Activated B cell treated with CpG ODN at 0.5 μM for 24 hours (primary cell): ENCODE measurements around the gene CAMK2N2. TPM values are rescaled to one million over a fixed set of nuclear protein-coding genes. Genes with fewer than 3 reads are reported as not detected.
A peak's percentile ranks its signal among the peaks of the same experiment; 100 is the strongest.

Source experiments
- ATAC-seq: fragments of 200-7000 bp; cut with Tn5 transposase; one replicate; pipeline ENCODE4 v1.10.0; 2021; ENCODE audit warnings: low read depth, mild to moderate bottlenecking, moderate library complexity
- CTCF ChIA-PET: fragments of 350-600 bp; sonication (Branson Sonifier 250); formaldehyde crosslinking; loops from one replicate; lab custom pipeline; 2021; ENCODE audit warnings: antibody characterized with exemption; lab: Charles Lee
- POLR2A ChIA-PET: fragments of 350-600 bp; sonication (Branson Sonifier 250); formaldehyde crosslinking; loops from one replicate; lab custom pipeline; 2021; ENCODE audit warnings: antibody characterized with exemption; lab: Charles Lee
- DNase-seq: peaks from one replicate; pipeline ENCODE4 v3.0.0; 2022
- H3K27ac Mint-ChIP-seq: one replicate; pipeline ENCODE4 v1.8.0; 2020; ENCODE audit warnings: mixed read lengths
- H3K27me3 Mint-ChIP-seq: one replicate; pipeline ENCODE4 v1.8.0; 2021; ENCODE audit warnings: mixed read lengths
- H3K36me3 Mint-ChIP-seq: one replicate; pipeline ENCODE4 v1.8.0; 2021; ENCODE audit warnings: low read depth, mixed read lengths
- H3K4me1 Mint-ChIP-seq: one replicate; pipeline ENCODE4 v1.8.0; 2021; ENCODE audit warnings: mixed read lengths
- H3K4me3 Mint-ChIP-seq: one replicate; pipeline ENCODE4 v1.8.0; 2020; ENCODE audit warnings: mild to moderate bottlenecking, mixed read lengths
- H3K9me3 Mint-ChIP-seq: one replicate; pipeline ENCODE4 v1.8.0; 2020; ENCODE audit warnings: mixed read lengths
- intact Hi-C: fragments of 100-400 bp; cut with micrococcal nuclease; formaldehyde crosslinking; loops from one replicate; pipeline ENCODE4 v1.15.1; 2024
- total RNA-seq: library from RNA; stranded (reverse); gene quantifications from 2 replicates; pipeline ENCODE4 v1.2.3, GENCODE V29; 2022
- TF ChIP-seq, protein P1 (sequence below): fragments of 200-600 bp; IDR thresholded peaks from one replicate; pipeline ENCODE4 v1.8.0; 2022; ENCODE audit warnings: antibody characterized with exemption, mild to moderate bottlenecking

The CAMK2N2 gene
- total RNA-seq, 1 donor from 2014 or later = not detected

DNA sequence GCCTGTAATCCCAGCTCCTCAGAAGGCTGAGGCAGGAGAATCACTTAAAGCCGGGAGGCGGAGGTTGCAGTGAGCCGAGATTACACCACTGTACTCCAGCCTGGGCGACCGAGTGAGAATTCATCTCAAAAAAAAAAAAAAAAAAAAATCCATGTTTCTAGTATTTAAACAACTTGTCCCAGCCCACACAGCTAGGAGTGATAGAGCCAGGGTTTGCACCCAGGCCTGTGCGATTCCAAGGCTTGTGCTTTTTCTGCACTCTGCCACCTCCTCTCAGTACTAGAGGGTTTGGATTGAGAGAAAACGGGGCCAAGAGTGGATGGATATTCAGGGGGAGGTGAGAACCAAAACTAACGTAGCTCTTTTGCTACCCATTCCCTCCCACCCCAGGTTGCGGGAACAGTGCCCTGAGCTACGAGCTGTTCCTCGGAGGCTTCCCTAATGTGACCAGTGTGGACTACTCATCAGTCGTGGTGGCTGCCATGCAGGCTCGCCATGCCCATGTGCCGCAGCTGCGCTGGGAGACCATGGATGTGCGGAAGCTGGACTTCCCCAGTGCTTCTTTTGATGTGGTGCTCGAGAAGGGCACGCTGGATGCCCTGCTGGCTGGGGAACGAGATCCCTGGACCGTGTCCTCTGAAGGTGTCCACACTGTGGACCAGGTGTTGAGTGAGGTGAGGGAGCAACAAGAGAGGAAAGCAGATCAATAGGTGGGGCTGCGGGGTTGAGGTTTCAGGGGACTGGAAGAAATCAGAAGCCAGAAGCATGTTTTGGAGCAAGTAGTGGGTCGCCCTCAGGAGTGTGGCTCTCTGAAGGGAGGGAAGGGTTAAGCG lies 4.1 kb downstream of the CAMK2N2 start:
- no peak for DNase-seq
- ChIA-PET POLR2A (no interaction called here), CTCF (no interaction called here)
- TF ChIP-seq, protein P1, sequence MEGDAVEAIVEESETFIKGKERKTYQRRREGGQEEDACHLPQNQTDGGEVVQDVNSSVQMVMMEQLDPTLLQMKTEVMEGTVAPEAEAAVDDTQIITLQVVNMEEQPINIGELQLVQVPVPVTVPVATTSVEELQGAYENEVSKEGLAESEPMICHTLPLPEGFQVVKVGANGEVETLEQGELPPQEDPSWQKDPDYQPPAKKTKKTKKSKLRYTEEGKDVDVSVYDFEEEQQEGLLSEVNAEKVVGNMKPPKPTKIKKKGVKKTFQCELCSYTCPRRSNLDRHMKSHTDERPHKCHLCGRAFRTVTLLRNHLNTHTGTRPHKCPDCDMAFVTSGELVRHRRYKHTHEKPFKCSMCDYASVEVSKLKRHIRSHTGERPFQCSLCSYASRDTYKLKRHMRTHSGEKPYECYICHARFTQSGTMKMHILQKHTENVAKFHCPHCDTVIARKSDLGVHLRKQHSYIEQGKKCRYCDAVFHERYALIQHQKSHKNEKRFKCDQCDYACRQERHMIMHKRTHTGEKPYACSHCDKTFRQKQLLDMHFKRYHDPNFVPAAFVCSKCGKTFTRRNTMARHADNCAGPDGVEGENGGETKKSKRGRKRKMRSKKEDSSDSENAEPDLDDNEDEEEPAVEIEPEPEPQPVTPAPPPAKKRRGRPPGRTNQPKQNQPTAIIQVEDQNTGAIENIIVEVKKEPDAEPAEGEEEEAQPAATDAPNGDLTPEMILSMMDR = no peak
- H3K27me3 Mint-ChIP-seq = peaks cover 25% of the 10 kb centered on the region
- no peak overlapping the region for H3K27ac Mint-ChIP-seq
- peaks cover 23% of the 10 kb centered on the region for H3K4me1 Mint-ChIP-seq
- no peak overlapping the region for H3K4me3 Mint-ChIP-seq
- intact Hi-C loops = no loop called here
- H3K36me3 Mint-ChIP-seq = no peaks in the 10 kb centered on the region
- no peak for ATAC-seq
- H3K9me3 Mint-ChIP-seq = no peaks in the 10 kb centered on the region

DNA sequence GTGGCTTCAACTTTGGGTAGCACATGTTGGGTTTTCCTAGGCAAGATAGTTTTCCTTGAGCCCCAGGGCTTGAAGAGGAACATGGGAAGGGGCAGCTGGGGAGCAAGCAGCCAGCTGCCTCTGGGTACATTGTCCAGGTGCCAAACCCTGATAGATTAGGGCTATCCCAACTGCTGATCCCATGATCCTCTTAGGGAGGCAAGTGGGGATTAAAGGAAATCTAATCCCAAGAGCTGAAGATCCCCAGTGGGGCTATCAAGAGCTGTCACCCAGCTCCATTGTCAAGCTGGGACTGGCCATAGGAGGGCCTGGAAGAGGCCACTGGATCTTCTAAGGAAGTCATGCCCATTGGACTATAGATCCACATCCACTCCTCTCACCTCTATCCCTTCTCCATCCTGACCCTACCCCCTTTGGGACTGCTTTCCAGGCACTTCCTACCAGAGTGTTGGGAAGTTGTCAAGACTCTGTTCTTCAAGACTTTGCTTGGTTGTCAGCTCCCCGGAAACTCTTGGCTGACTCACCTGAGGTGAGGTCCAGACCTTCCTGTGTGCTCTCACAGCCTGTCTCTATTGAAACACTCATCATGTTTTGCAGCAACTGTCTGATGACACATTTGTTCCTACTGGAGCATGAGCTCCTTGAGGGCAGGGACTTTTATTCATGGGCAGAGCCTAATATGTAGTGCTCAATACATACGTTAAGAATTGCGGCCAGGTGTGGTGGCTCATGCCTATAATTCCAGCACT lies 5.9 kb downstream of the CAMK2N2 start:
- intact Hi-C loops = no loop called here
- no peak for DNase-seq
- no peak for ATAC-seq
- no peaks in the 10 kb centered on the region for H3K9me3 Mint-ChIP-seq
- no peaks in the 10 kb centered on the region for H3K36me3 Mint-ChIP-seq
- H3K27me3 Mint-ChIP-seq = peaks cover 17% of the 10 kb centered on the region
- CTCF ChIA-PET = no interaction called here
- TF ChIP-seq, protein P1 = no peak
- H3K4me3 Mint-ChIP-seq = no peak overlapping the region
- H3K4me1 Mint-ChIP-seq = peaks cover 13% of the 10 kb centered on the region
- POLR2A ChIA-PET = no interaction called here
- no peak overlapping the region for H3K27ac Mint-ChIP-seq

DNA sequence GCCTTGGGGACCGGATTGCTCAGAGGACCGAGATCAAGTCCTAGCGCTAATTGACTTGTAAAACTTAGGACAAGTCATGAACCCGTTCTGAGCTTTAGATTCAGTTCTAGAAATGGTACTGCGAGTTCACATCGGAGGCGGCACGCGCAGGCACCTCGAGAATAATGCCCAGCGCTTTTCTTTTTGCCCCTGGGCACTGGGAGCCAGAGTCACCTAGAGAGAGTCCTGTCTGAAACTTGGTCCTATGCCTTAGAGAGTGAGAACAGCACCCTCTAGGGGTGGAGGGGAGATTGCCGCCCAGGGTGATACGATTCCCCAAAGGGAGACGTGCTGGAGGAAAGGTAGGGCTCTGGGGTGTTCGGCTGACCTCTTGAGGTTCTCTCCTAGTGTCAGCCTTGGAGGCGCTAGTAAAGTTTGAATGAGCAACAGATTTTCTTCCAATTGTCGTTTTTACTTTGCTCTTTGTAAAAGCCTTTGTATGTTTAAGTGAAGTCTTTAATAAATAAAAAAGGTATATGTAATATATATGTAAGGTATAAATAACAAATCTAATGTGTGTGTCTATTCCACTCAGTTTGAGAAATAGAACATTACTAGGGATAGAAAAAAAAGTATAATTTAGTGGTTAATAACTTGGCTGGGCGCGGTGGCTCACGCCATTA lies 11.1 kb downstream of the CAMK2N2 start:
- intact Hi-C loops = loop anchor here (1.0 to 2.0 kb wide), 6 partner anchors 11 to 355 kb away; partner anchors contain the start of genes ABCC5 and CAMK2N2
- ATAC-seq (peak; percentile 68), DNase-seq (peak; percentile 79)
- CTCF ChIA-PET = interaction anchor here (0.6 to 1.9 kb wide), 10 partner anchors 11 to 354 kb away, joined by 3 to 17 read pairs (median 4); partner anchors contain the start of gene CAMK2N2
- TF ChIP-seq, protein P1 = peak; percentile 88
- Mint-ChIP-seq H3K9me3 (no peaks in the 10 kb centered on the region), H3K27me3 (no peaks in the 10 kb centered on the region), H3K27ac (peak overlapping the region; percentile 94), H3K4me3 (peak overlapping the region; percentile 90), H3K4me1 (peaks cover 19% of the 10 kb centered on the region), H3K36me3 (peaks cover 15% of the 10 kb centered on the region)
- POLR2A ChIA-PET = interaction anchor here (0.9 to 1.4 kb wide), 7 partner anchors 11 to 366 kb away, joined by 3 to 6 read pairs (median 3); partner anchors contain the start of genes ABCF3, AP2M1, CAMK2N2 and EIF2B5

DNA sequence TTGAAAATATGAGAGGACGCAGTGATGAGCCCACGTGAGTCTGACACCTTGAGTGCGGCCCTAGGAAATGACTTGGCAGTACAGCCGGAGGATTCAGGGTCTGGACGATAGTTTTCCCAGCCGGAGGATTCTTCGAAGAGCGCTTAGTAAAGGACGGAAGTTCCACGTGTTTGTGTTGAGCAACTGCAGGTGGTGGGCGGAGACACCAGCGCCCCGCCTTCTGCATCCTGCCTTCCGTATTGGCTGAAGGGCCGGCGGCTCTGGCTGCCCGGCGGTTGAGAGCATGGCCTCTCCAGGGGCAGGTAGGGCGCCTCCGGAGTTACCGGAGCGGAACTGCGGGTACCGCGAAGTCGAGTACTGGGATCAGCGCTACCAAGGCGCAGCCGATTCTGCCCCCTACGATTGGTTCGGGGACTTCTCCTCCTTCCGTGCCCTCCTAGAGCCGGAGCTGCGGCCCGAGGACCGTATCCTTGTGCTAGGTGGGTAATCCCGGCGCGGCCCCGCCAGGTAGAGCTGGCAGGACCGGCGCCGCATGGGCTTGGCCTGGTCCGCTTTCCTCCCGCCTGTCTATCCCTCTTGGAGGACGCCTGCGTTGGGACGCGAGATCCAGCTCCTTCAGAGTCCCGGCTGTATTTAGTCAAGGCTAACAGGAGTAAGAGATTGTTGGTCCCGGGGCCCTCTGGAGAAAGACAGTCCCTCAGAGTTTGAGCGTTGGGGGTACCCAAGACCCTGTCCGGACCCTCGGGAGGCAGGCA lies 11.8 kb downstream of the CAMK2N2 start, which contains the start of gene EEF1AKMT4:
Gene EEF1AKMT4 (plus strand): TSS at position 261 of the 755 bp plus-strand sequence. CDS start 23 bp downstream, at position 284.
- intact Hi-C loops = loop anchor here (1.0 to 2.0 kb wide), 17 partner anchors 12 to 1689 kb away; partner anchors contain the start of genes ABCC5, ABCF3, AP2M1 and CAMK2N2
- POLR2A ChIA-PET = interaction anchor here (0.6 to 1.4 kb wide), 9 partner anchors 12 to 408 kb away, joined by 3 to 10 read pairs (median 3); partner anchors contain the start of genes ABCF3, AP2M1, CAMK2N2 and EIF2B5
- peak; percentile 89 for DNase-seq
- peak within 1 kb of the TSS; percentile 90 for H3K4me3 Mint-ChIP-seq
- H3K36me3 Mint-ChIP-seq = peaks cover 22% of the 10 kb centered on the region
- H3K27me3 Mint-ChIP-seq = no peaks in the 10 kb centered on the region
- H3K4me1 Mint-ChIP-seq = peaks cover 19% of the 10 kb centered on the region
- H3K27ac Mint-ChIP-seq = peak within 1 kb of the TSS; percentile 94
- TF ChIP-seq, protein P1 = no peak
- ATAC-seq = peak; percentile 81
- H3K9me3 Mint-ChIP-seq = no peaks in the 10 kb centered on the region
- CTCF ChIA-PET = interaction anchor here (0.6 to 1.9 kb wide), 11 partner anchors 11 to 354 kb away, joined by 3 to 17 read pairs (median 3); partner anchors contain the start of gene CAMK2N2
